Neuronal stem cell (in vitro differentiated cells): ENCODE data around the gene EPO.

ENCODE experiments used
- DNase-seq: peaks from one replicate; pipeline ENCODE4 v3.0.0-alpha.2; 2013; ENCODE audit warnings: low spot score
- H2AFZ ChIP-seq: one replicate; pipeline ENCODE4 v1.6.1; 2013; ENCODE audit warnings: mild to moderate bottlenecking, low read length, inconsistent platforms
- H2AK5ac ChIP-seq: 2 replicates; pipeline ENCODE4 v1.6.1; 2013; ENCODE audit warnings: low read depth, mild to moderate bottlenecking, inconsistent platforms, low read length, moderate library complexity, mixed read lengths
- H2BK120ac ChIP-seq: 2 replicates; pipeline ENCODE4 v1.6.1; 2013; ENCODE audit warnings: low read depth, mild to moderate bottlenecking, inconsistent platforms, low read length, moderate library complexity, mixed read lengths
- H2BK12ac ChIP-seq: one replicate; pipeline ENCODE4 v1.6.1; 2013; ENCODE audit warnings: low read length, inconsistent platforms
- H2BK15ac ChIP-seq: 2 replicates; pipeline ENCODE4 v1.6.1; 2013; ENCODE audit warnings: mild to moderate bottlenecking, low read length, inconsistent platforms, mixed read lengths
- H2BK5ac ChIP-seq: one replicate; pipeline ENCODE4 v1.6.1; 2013; ENCODE audit warnings: inconsistent platforms, mild to moderate bottlenecking, low read length, moderate library complexity
- H3K14ac ChIP-seq: one replicate; pipeline ENCODE4 v1.6.1; 2013; ENCODE audit warnings: low read length, inconsistent platforms
- H3K18ac ChIP-seq: 2 replicates; pipeline ENCODE4 v1.6.1; 2013; ENCODE audit warnings: low read length, inconsistent platforms
- H3K23ac ChIP-seq: 2 replicates; pipeline ENCODE4 v1.6.1; 2013; ENCODE audit warnings: low read depth, mild to moderate bottlenecking, mixed read lengths, low read length, inconsistent platforms; ENCODE audit not compliant: poor library complexity
- H3K27ac ChIP-seq: replicated peaks from 3 replicates; pipeline ENCODE4 v1.5.1; 2013; ENCODE audit warnings: low read length, inconsistent platforms
- H3K27me3 ChIP-seq, 3 experiments: 2 replicates each; pipeline ENCODE4 v1.6.1; 2013; ENCODE audit warnings: low read length in 3 of 3, mild to moderate bottlenecking in 2 of 3, inconsistent platforms in 1 of 3, low read depth in 1 of 3, mixed read lengths in 1 of 3, moderate library complexity in 1 of 3; ENCODE audit not compliant: control insufficient read depth in 3 of 3, insufficient read depth in 3 of 3
- H3K36me3 ChIP-seq, 2 donors: replicated peaks in 1 of 2; 2 replicates each; pipeline ENCODE4 v1.6.1; 2013; ENCODE audit warnings: low read length in 2 of 2; ENCODE audit not compliant: control insufficient read depth in 2 of 2, insufficient read depth in 2 of 2
- H3K4ac ChIP-seq: 2 replicates; pipeline ENCODE4 v1.6.1; 2013; ENCODE audit warnings: inconsistent platforms, mild to moderate bottlenecking, low read length, moderate library complexity
- H3K4me1 ChIP-seq, 2 donors: 1 replicate in 1 of 2; 2 replicates in 1 of 2; pipeline ENCODE4 v1.6.1; 2013; ENCODE audit warnings: low read length in 2 of 2, low read depth in 1 of 2; ENCODE audit not compliant: control insufficient read depth in 2 of 2, insufficient read depth in 1 of 2
- H3K4me2 ChIP-seq: one replicate; pipeline ENCODE4 v1.6.1; 2013; ENCODE audit warnings: mild to moderate bottlenecking, low read length, inconsistent platforms; ENCODE audit not compliant: insufficient read depth, poor library complexity, severe bottlenecking
- H3K4me3 ChIP-seq, 2 donors: 2 replicates each; pipeline ENCODE4 v1.5.1; 2013; ENCODE audit warnings: low read length in 2 of 2, mild to moderate bottlenecking in 2 of 2, inconsistent platforms in 1 of 2, moderate library complexity in 1 of 2
- H3K79me1 ChIP-seq: one replicate; pipeline ENCODE4 v1.6.1; 2013; ENCODE audit warnings: low read depth, mild to moderate bottlenecking, inconsistent platforms, low read length, moderate library complexity
- H3K9ac ChIP-seq: one replicate; pipeline ENCODE4 v1.6.1; 2013; ENCODE audit warnings: mild to moderate bottlenecking, low read depth, low read length, inconsistent platforms; ENCODE audit not compliant: poor library complexity
- H3K9me3 ChIP-seq, 2 donors: replicated peaks in 1 of 2; 2 replicates each; pipeline versions ENCODE3 to v1.6.1; 2013; ENCODE audit warnings: low read length in 2 of 2, mild to moderate bottlenecking in 2 of 2, inconsistent platforms in 1 of 2, low read depth in 1 of 2, mixed read lengths in 1 of 2, moderate library complexity in 1 of 2; ENCODE audit not compliant: control insufficient read depth in 2 of 2, insufficient read depth in 1 of 2
- H4K8ac ChIP-seq: one replicate; pipeline ENCODE4 v1.6.1; 2013; ENCODE audit warnings: low read depth, mild to moderate bottlenecking, inconsistent platforms, low read length, moderate library complexity
- H4K91ac ChIP-seq: one replicate; pipeline ENCODE4 v1.6.1; 2013; ENCODE audit warnings: low read length, low read depth, mild to moderate bottlenecking, inconsistent platforms; ENCODE audit not compliant: poor library complexity
- WGBS, 2 donors: extraction: QIAGEN DNeasy Blood & Tissue Kit; methylation state at CpG; one replicate each; pipeline ENCODE4 v1.1.7; 2013; ENCODE audit warnings: missing lambda C conversion rate in 2 of 2, mixed read lengths in 1 of 2; ENCODE audit not compliant: insufficient read length in 2 of 2, insufficient replicate concordance in 1 of 2; ENCODE audit errors: extremely low coverage in 2 of 2; 5-methylcytosine and 5-hydroxymethylcytosine counted together

EPO gene

DNA sequence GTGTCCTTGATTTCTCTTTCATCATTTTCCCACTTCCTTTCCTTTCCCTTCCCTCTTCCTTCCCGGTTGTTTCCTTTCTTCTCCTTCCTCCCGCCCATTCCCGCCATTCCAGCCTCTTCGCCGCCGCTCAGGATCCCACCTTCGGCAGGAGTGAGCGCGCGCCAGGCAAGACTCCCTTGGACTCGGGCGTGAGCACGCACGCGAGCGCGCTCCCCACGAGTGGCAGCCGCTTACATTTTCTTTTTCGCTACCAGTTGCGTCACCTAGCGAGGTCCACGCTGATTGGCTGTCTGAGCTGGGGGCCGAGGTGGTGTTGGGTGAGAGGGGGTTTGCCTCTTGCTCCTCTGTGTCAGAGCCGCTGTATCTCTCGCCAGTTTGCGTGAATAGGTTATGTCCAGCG, 24.9 kb downstream of the EPO start:
- WGBS, 2 donors = no CpG with 5 or more reads among the region's 28 CpGs
- Histone ChIP-seq H3K14ac (no peak overlapping the region), H3K9ac (peak overlapping the region; percentile 44), H3K4me1 (no peaks in the 10 kb centered on the region), H3K79me1 (no peaks in the 10 kb centered on the region), H3K4me3 (peak overlapping the region in 1 of 2 donors; percentile 69), H4K8ac (no peak overlapping the region), H3K4ac (no peak overlapping the region), H2BK12ac (peak overlapping the region; percentile 73), H2AK5ac (no peak overlapping the region), H2BK15ac (no peak overlapping the region), H3K23ac (no peak overlapping the region), H3K36me3 (no peaks in the 10 kb centered on the region), H2BK120ac (no peak overlapping the region), H3K27me3 (peaks cover 0 to 4% (median 0%) of the 10 kb centered on the region in 3 experiments), H4K91ac (no peak overlapping the region), H3K27ac (no peak overlapping the region), H2BK5ac (no peak overlapping the region), H3K18ac (peak overlapping the region; percentile 84), H3K4me2 (peak overlapping the region; percentile 31), H3K9me3 (peaks cover 0 to 2% of the 10 kb centered on the region in 2 donors), H2AFZ (no peak overlapping the region)
- no peak for DNase-seq

DNA sequence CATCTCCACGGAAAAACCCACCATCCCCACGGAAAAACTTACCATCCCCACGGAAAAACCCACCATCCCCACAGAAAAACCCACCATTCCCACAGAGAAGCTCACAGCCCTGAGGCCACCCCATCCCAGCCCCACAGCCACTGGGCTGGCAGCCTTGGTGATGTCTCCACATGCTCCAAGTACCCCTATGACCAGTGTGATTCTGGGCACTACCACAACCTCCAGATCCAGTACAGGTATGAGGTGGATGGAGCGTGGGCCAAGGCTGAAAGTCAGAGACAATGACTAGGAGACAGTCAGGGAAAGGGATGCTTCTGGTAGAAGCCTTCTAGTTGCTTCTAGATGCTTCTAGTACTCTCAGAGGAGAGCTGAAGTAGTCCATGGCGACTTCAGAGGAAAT, 32.7 kb downstream of the EPO start:
- no peak for DNase-seq
- no peak overlapping the region for H3K27ac ChIP-seq
- WGBS, 2 donors = no CpG with 5 or more reads among the region's 5 CpGs
- H3K4me3 ChIP-seq = no peak overlapping the region
- no peak overlapping the region for H2BK5ac ChIP-seq
- no peak overlapping the region for H2BK120ac ChIP-seq
- H2AFZ ChIP-seq = no peak overlapping the region
- H2BK15ac ChIP-seq = no peak overlapping the region
- peaks cover 0 to 23% (median 0%) of the 10 kb centered on the region in 3 experiments for H3K27me3 ChIP-seq
- no peak overlapping the region for H4K8ac ChIP-seq
- no peak overlapping the region for H2AK5ac ChIP-seq
- no peaks in the 10 kb centered on the region for H3K9me3 ChIP-seq
- no peak overlapping the region for H3K14ac ChIP-seq
- H3K79me1 ChIP-seq = no peaks in the 10 kb centered on the region
- no peaks in the 10 kb centered on the region for H3K4me1 ChIP-seq
- no peak overlapping the region for H3K4me2 ChIP-seq
- H3K4ac ChIP-seq = no peak overlapping the region
- no peak overlapping the region for H3K18ac ChIP-seq
- no peak overlapping the region for H3K23ac ChIP-seq
- no peak overlapping the region for H2BK12ac ChIP-seq
- no peak overlapping the region for H4K91ac ChIP-seq
- no peaks in the 10 kb centered on the region for H3K36me3 ChIP-seq
- H3K9ac ChIP-seq = no peak overlapping the region

DNA sequence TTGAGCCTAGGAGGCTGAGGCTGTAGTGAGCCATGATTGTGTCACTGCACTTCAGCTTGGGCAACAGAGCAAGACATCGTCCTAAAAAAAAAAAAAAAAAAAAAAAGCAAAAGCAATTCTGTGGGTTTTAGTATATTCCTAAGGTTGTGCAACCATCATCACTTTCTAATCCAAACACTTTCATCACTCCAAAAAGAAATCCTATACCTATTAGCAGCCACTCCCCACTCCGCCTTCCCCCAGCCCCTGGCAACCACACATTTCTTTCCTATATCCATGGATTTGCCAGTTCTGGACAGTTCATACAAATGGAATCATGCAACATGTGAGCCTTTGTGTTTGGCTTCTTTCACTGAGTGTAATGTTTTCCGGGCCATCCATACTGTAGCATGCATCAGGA, 33.5 kb downstream of the EPO start:
- no peaks in the 10 kb centered on the region for H3K79me1 ChIP-seq
- H3K4me3 ChIP-seq = no peak overlapping the region
- no peak overlapping the region for H3K9ac ChIP-seq
- H3K18ac ChIP-seq = no peak overlapping the region
- no peak overlapping the region for H2BK12ac ChIP-seq
- no peaks in the 10 kb centered on the region for H3K36me3 ChIP-seq
- no CpG with 5 or more reads among the region's 3 CpGs for WGBS, 2 donors
- no peak overlapping the region for H2AFZ ChIP-seq
- no peaks in the 10 kb centered on the region for H3K9me3 ChIP-seq
- H3K27ac ChIP-seq = no peak overlapping the region
- H2BK5ac ChIP-seq = no peak overlapping the region
- no peak overlapping the region for H2BK120ac ChIP-seq
- no peaks in the 10 kb centered on the region for H3K4me1 ChIP-seq
- no peak overlapping the region for H4K8ac ChIP-seq
- H4K91ac ChIP-seq = no peak overlapping the region
- H3K27me3 ChIP-seq = peaks cover 0 to 22% (median 0%) of the 10 kb centered on the region in 3 experiments
- no peak overlapping the region for H3K4me2 ChIP-seq
- H3K14ac ChIP-seq = no peak overlapping the region
- no peak overlapping the region for H2AK5ac ChIP-seq
- H2BK15ac ChIP-seq = no peak overlapping the region
- DNase-seq = no peak
- H3K23ac ChIP-seq = no peak overlapping the region
- no peak overlapping the region for H3K4ac ChIP-seq

DNA sequence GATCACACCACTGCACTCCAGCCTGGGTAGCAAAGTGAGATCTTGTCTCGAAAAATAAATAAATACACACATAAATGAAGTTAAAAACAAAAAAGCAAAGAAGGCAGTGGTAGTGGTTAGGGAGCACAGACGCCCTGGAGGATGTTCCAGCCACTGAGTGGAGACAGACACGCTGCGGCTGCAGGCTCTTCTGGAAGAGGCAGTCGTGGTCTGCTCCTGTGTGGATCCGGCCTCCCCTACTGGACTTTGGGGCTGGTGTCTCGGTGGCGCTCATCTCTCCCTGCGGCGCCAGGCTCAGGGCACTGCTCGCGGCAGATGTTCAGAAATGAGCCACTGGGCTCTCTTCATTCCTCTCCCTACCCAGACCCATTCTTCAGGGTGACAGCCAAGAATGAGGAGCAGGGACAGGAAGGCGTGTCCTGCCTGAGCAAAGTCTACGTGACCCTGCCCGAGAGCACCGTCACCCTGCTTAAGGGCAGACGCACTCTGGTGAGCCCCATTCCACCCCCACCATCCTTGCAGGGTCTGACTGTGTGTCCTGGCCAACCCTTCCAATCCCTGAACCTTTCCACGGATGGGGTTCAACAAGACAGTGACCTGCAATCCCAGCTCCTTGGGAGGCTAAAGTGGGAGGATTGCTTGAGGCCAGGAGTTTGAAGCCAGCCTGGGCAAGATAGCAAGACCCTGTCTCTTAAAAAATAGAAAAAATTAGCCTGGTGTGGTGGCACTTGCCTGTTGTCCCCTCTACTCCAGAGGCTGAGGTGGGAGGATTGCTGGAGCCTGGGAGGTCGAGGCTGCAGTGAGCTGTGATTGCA, 39.3 kb downstream of the EPO start:
- Histone ChIP-seq H2BK15ac (no peak overlapping the region), H3K27me3 (peaks cover 0 to 34% (median 0%) of the 10 kb centered on the region in 3 experiments), H3K36me3 (no peaks in the 10 kb centered on the region), H3K4me2 (no peak overlapping the region), H2BK12ac (no peak overlapping the region), H3K27ac (no peak overlapping the region), H3K14ac (no peak overlapping the region), H3K23ac (no peak overlapping the region), H3K9me3 (peaks cover 0 to 2% of the 10 kb centered on the region in 2 donors), H3K4ac (no peak overlapping the region), H2BK120ac (no peak overlapping the region), H2BK5ac (peak overlapping the region; percentile 1), H4K91ac (no peak overlapping the region), H2AFZ (no peak overlapping the region), H2AK5ac (no peak overlapping the region), H3K79me1 (no peaks in the 10 kb centered on the region), H3K18ac (no peak overlapping the region), H4K8ac (no peak overlapping the region), H3K4me1 (peaks cover 0 to 2% of the 10 kb centered on the region in 2 donors), H3K9ac (no peak overlapping the region), H3K4me3 (no peak overlapping the region)
- no CpG with 5 or more reads among the region's 19 CpGs for WGBS, 2 donors
- no peak for DNase-seq
